Suprapubic skin (tissue), 4 donors: Measurements from ENCODE around the gene MINDY4.

Experiments
- EP300 ChIP-seq: sonication (generic); formaldehyde crosslinking; IDR thresholded peaks from one replicate; pipeline ENCODE4 v1.6.1; 2017; ENCODE audit warnings: antibody characterized with exemption
- POLR2A ChIP-seq, 2 donors: fragments of 450-650 bp; IDR thresholded peaks; one replicate each; pipeline ENCODE4 v1.6.1; 2017; ENCODE audit warnings: antibody characterized with exemption in 2 of 2, mild to moderate bottlenecking in 2 of 2, moderate library complexity in 2 of 2
- POLR2AphosphoS5 ChIP-seq, 3 donors: sonication (generic); formaldehyde crosslinking; IDR thresholded peaks; one replicate each; pipeline ENCODE4 v1.6.1; 2017; ENCODE audit warnings: antibody characterized with exemption in 3 of 3
- TF ChIP-seq, protein P1 (sequence below), 2 donors: fragments of 200-600 bp in 1 of 2; fragments of 450-650 bp in 1 of 2; sonication (generic) in 1 of 2; IDR thresholded peaks; one replicate each; pipeline ENCODE4 v1.5.1; 2016 to 2019; ENCODE audit warnings: antibody characterized with exemption in 2 of 2, mild to moderate bottlenecking in 1 of 2, moderate library complexity in 1 of 2

DNA sequence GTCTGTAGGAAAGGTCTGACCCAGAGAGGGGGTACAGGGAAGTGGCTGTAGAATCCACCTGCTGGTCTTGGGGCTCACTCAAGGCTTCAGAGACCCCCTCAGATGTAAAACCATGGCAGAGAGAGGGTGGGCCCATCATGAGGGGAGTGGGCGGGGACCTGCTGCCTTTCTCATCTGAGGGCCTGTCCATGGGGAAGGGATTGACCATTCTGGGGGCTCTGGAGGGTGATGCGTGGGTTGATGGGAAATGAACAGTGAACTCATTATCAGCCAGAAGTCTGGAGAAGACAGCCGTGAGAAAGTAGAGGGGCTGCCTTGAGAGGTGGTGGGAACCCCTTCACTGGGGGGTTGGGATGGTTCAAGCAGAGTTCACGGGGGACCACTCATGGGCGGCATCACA is 66.8 kb downstream of the MINDY4 start:
- TF ChIP-seq, protein P1, sequence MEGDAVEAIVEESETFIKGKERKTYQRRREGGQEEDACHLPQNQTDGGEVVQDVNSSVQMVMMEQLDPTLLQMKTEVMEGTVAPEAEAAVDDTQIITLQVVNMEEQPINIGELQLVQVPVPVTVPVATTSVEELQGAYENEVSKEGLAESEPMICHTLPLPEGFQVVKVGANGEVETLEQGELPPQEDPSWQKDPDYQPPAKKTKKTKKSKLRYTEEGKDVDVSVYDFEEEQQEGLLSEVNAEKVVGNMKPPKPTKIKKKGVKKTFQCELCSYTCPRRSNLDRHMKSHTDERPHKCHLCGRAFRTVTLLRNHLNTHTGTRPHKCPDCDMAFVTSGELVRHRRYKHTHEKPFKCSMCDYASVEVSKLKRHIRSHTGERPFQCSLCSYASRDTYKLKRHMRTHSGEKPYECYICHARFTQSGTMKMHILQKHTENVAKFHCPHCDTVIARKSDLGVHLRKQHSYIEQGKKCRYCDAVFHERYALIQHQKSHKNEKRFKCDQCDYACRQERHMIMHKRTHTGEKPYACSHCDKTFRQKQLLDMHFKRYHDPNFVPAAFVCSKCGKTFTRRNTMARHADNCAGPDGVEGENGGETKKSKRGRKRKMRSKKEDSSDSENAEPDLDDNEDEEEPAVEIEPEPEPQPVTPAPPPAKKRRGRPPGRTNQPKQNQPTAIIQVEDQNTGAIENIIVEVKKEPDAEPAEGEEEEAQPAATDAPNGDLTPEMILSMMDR (IDR thresholded peaks at IDR 0.05): no peak
- no peak for TF ChIP-seq POLR2A (IDR thresholded peaks at IDR 0.05)
- TF ChIP-seq POLR2AphosphoS5 (IDR thresholded peaks at IDR 0.05): no peak
- no peak for TF ChIP-seq EP300
